T-helper 1 cell treated with Interleukin-12 subunit alpha and Interleukin-12 subunit beta and Interleukin-4 antibody, amounts not matched to agents 30 μg/mL and 1 μg/mL, for 36 hours (primary cell): ENCODE measurements around the gene ZNF407.

ENCODE experiments used
- H3K27ac Mint-ChIP-seq: one replicate; pipeline ENCODE4 v1.8.0; 2021; ENCODE audit warnings: mild to moderate bottlenecking, mixed read lengths
- H3K27me3 Mint-ChIP-seq: one replicate; pipeline ENCODE4 v1.8.0; 2021; ENCODE audit warnings: low read depth, mixed read lengths
- H3K36me3 Mint-ChIP-seq: one replicate; pipeline ENCODE4 v1.8.0; 2021; ENCODE audit warnings: low read depth, mixed read lengths
- H3K4me1 Mint-ChIP-seq: one replicate; pipeline ENCODE4 v1.8.0; 2021; ENCODE audit warnings: low read depth, mixed read lengths
- H3K4me3 Mint-ChIP-seq: one replicate; pipeline ENCODE4 v1.8.0; 2021; ENCODE audit warnings: mild to moderate bottlenecking, moderate library complexity, mixed read lengths
- H3K9me3 Mint-ChIP-seq: one replicate; pipeline ENCODE4 v1.8.0; 2021; ENCODE audit warnings: mixed read lengths

The ZNF407 gene

GRCh38 chr18:75010689-75011088 lies 413.0 kb downstream of the ZNF407 start:
- Mint-ChIP-seq H3K27me3 (no peaks in the 10 kb centered on the region), H3K4me3 (no peak overlapping the region), H3K9me3 (no peaks in the 10 kb centered on the region), H3K36me3 (no peaks in the 10 kb centered on the region), H3K4me1 (peaks cover 2% of the 10 kb centered on the region), H3K27ac (no peak overlapping the region)

GRCh38 chr18:75016025-75016717 lies 418.5 kb downstream of the ZNF407 start:
- Mint-ChIP-seq H3K4me1 (peaks cover 4% of the 10 kb centered on the region), H3K27me3 (no peaks in the 10 kb centered on the region)

GRCh38 chr18:75023473-75023872 lies 425.8 kb downstream of the ZNF407 start:
- peaks cover 9% of the 10 kb centered on the region for H3K9me3 Mint-ChIP-seq
- H3K27me3 Mint-ChIP-seq = no peaks in the 10 kb centered on the region
- no peak overlapping the region for H3K27ac Mint-ChIP-seq
- no peak overlapping the region for H3K4me3 Mint-ChIP-seq
- H3K36me3 Mint-ChIP-seq = peaks cover 8% of the 10 kb centered on the region
- peaks cover 16% of the 10 kb centered on the region for H3K4me1 Mint-ChIP-seq

More at GRCh38 chr18:75016025-75016717, 418.5 kb downstream of the ZNF407 start:
- Mint-ChIP-seq H3K4me3 (no peak overlapping the region), H3K36me3 (no peaks in the 10 kb centered on the region), H3K27ac (no peak overlapping the region), H3K9me3 (no peaks in the 10 kb centered on the region)

- no peak overlapping the region for H3K4me3 Mint-ChIP-seq
- peaks cover 15% of the 10 kb centered on the region for H3K9me3 Mint-ChIP-seq
- H3K36me3 Mint-ChIP-seq = peaks cover 13% of the 10 kb centered on the region
- H3K27ac Mint-ChIP-seq = no peak overlapping the region
- H3K4me1 Mint-ChIP-seq = peaks cover 23% of the 10 kb centered on the region
- no peaks in the 10 kb centered on the region for H3K27me3 Mint-ChIP-seq
These were observed 427.2 kb downstream of the ZNF407 start for GRCh38 chr18:75024871-75025270.

- Mint-ChIP-seq H3K36me3 (peaks cover 13% of the 10 kb centered on the region), H3K27ac (no peak overlapping the region), H3K27me3 (no peaks in the 10 kb centered on the region), H3K4me3 (no peak overlapping the region), H3K9me3 (peaks cover 16% of the 10 kb centered on the region), H3K4me1 (peaks cover 26% of the 10 kb centered on the region)
These were observed 427.9 kb downstream of the ZNF407 start for GRCh38 chr18:75025573-75025972.

- Mint-ChIP-seq H3K4me1 (peaks cover 26% of the 10 kb centered on the region), H3K27me3 (no peaks in the 10 kb centered on the region), H3K9me3 (peaks cover 16% of the 10 kb centered on the region), H3K4me3 (peak overlapping the region; percentile 2), H3K27ac (peak overlapping the region; percentile 64), H3K36me3 (peaks cover 13% of the 10 kb centered on the region)
These were observed 431.8 kb downstream of the ZNF407 start for GRCh38 chr18:75029481-75029880.

- Mint-ChIP-seq H3K4me1 (peaks cover 26% of the 10 kb centered on the region), H3K9me3 (peaks cover 14% of the 10 kb centered on the region), H3K27ac (no peak overlapping the region), H3K4me3 (no peak overlapping the region), H3K36me3 (peaks cover 13% of the 10 kb centered on the region), H3K27me3 (no peaks in the 10 kb centered on the region)
These were observed 434.1 kb downstream of the ZNF407 start for GRCh38 chr18:75031717-75032317.

- peaks cover 20% of the 10 kb centered on the region for H3K4me1 Mint-ChIP-seq
- H3K27ac Mint-ChIP-seq = no peak overlapping the region
- H3K36me3 Mint-ChIP-seq = peaks cover 6% of the 10 kb centered on the region
- no peaks in the 10 kb centered on the region for H3K27me3 Mint-ChIP-seq
- H3K9me3 Mint-ChIP-seq = peaks cover 7% of the 10 kb centered on the region
- H3K4me3 Mint-ChIP-seq = no peak overlapping the region
These were observed 435.8 kb downstream of the ZNF407 start for GRCh38 chr18:75033516-75033915.

- no peaks in the 10 kb centered on the region for H3K27me3 Mint-ChIP-seq
- H3K36me3 Mint-ChIP-seq = no peaks in the 10 kb centered on the region
- peaks cover 10% of the 10 kb centered on the region for H3K4me1 Mint-ChIP-seq
- H3K27ac Mint-ChIP-seq = no peak overlapping the region
- H3K9me3 Mint-ChIP-seq = no peaks in the 10 kb centered on the region
- H3K4me3 Mint-ChIP-seq = no peak overlapping the region
These were observed 437.3 kb downstream of the ZNF407 start for GRCh38 chr18:75034937-75035336.

- no peaks in the 10 kb centered on the region for H3K27me3 Mint-ChIP-seq
- H3K36me3 Mint-ChIP-seq = no peaks in the 10 kb centered on the region
- H3K4me3 Mint-ChIP-seq = no peak overlapping the region
- no peaks in the 10 kb centered on the region for H3K9me3 Mint-ChIP-seq
- H3K4me1 Mint-ChIP-seq = peaks cover 5% of the 10 kb centered on the region
- no peak overlapping the region for H3K27ac Mint-ChIP-seq
These were observed 438.3 kb downstream of the ZNF407 start for GRCh38 chr18:75035928-75036327.

- Mint-ChIP-seq H3K4me3 (no peak overlapping the region), H3K9me3 (no peaks in the 10 kb centered on the region), H3K27me3 (no peaks in the 10 kb centered on the region), H3K36me3 (no peaks in the 10 kb centered on the region), H3K27ac (no peak overlapping the region), H3K4me1 (peaks cover 5% of the 10 kb centered on the region)
These were observed 439.4 kb downstream of the ZNF407 start for GRCh38 chr18:75036917-75037688.

GRCh38 chr18:75037689-75037955 lies 440.0 kb downstream of the ZNF407 start:
- Mint-ChIP-seq H3K4me3 (no peak overlapping the region), H3K27ac (no peak overlapping the region), H3K27me3 (no peaks in the 10 kb centered on the region), H3K4me1 (peaks cover 5% of the 10 kb centered on the region), H3K36me3 (no peaks in the 10 kb centered on the region), H3K9me3 (no peaks in the 10 kb centered on the region)

GRCh38 chr18:75041586-75041985 lies 443.9 kb downstream of the ZNF407 start:
- no peak overlapping the region for H3K4me3 Mint-ChIP-seq
- H3K36me3 Mint-ChIP-seq = no peaks in the 10 kb centered on the region
- no peaks in the 10 kb centered on the region for H3K4me1 Mint-ChIP-seq
- H3K27ac Mint-ChIP-seq = no peak overlapping the region
- no peaks in the 10 kb centered on the region for H3K9me3 Mint-ChIP-seq
- H3K27me3 Mint-ChIP-seq = no peaks in the 10 kb centered on the region

GRCh38 chr18:75043478-75043877 lies 445.8 kb downstream of the ZNF407 start:
- H3K9me3 Mint-ChIP-seq = no peaks in the 10 kb centered on the region
- H3K4me1 Mint-ChIP-seq = no peaks in the 10 kb centered on the region
- H3K27ac Mint-ChIP-seq = no peak overlapping the region

GRCh38 chr18:75044296-75044695 lies 446.6 kb downstream of the ZNF407 start:
- H3K4me3 Mint-ChIP-seq = no peak overlapping the region
- H3K36me3 Mint-ChIP-seq = no peaks in the 10 kb centered on the region
- H3K9me3 Mint-ChIP-seq = no peaks in the 10 kb centered on the region
- no peaks in the 10 kb centered on the region for H3K27me3 Mint-ChIP-seq
- H3K27ac Mint-ChIP-seq = no peak overlapping the region
- H3K4me1 Mint-ChIP-seq = no peaks in the 10 kb centered on the region

More at GRCh38 chr18:75043478-75043877, 445.8 kb downstream of the ZNF407 start:
- Mint-ChIP-seq H3K36me3 (no peaks in the 10 kb centered on the region), H3K27me3 (no peaks in the 10 kb centered on the region), H3K4me3 (no peak overlapping the region)
